Esophagus squamous epithelium (tissue), 4 donors: Measurements from ENCODE around the gene JAK3.

ENCODE experiments used
- POLR2A ChIP-seq, 4 donors: fragments of 450-650 bp; IDR thresholded peaks; one replicate each; pipeline ENCODE4 v1.6.1; 2017; ENCODE audit warnings: antibody characterized with exemption in 4 of 4, mild to moderate bottlenecking in 4 of 4, moderate library complexity in 3 of 4
- TF ChIP-seq, protein P1 (sequence below), 6 experiments: fragments of 450-650 bp in 4 of 6; fragments of 200-600 bp in 2 of 6; sonication (generic) in 2 of 6; IDR thresholded peaks; one replicate each; pipeline ENCODE4 v1.5.1; 2016 to 2019; ENCODE audit warnings: antibody characterized with exemption in 6 of 6, mild to moderate bottlenecking in 4 of 6, moderate library complexity in 4 of 6

DNA sequence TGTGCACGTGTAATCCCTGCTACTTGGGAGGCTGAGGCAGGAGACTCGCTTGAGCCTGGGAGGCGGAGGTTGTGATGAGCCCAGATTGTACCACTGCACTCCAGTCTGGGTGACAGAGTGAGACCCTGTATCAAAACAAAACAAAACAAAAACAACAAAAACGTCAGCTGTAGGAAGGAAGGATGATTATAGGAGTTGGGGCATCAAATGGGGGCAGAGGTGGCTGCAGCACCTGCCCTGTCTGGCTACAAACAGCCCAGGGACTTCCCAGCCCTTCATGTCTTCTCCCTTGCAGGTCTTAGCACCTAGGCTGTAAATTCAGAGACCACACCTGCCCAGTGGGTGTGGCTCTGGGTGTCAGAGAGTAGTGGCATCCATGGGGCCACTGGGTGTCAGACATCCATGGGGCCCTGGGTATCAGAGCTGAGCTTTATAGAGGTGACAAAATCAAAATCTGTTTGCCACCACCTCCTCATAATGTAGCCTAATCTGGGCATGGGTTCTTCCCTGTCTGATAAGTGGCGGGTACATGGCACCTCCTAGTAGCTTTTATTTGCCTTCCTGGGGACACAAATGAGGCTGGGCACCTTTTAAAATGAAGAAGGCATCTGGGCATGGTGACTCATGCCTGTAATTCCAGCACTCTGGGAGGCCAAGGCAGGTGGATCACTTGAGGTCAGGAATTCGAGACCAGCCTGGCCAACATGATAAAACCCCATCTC, 57.6 kb downstream of the JAK3 start:
- TF ChIP-seq, protein P1, sequence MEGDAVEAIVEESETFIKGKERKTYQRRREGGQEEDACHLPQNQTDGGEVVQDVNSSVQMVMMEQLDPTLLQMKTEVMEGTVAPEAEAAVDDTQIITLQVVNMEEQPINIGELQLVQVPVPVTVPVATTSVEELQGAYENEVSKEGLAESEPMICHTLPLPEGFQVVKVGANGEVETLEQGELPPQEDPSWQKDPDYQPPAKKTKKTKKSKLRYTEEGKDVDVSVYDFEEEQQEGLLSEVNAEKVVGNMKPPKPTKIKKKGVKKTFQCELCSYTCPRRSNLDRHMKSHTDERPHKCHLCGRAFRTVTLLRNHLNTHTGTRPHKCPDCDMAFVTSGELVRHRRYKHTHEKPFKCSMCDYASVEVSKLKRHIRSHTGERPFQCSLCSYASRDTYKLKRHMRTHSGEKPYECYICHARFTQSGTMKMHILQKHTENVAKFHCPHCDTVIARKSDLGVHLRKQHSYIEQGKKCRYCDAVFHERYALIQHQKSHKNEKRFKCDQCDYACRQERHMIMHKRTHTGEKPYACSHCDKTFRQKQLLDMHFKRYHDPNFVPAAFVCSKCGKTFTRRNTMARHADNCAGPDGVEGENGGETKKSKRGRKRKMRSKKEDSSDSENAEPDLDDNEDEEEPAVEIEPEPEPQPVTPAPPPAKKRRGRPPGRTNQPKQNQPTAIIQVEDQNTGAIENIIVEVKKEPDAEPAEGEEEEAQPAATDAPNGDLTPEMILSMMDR (IDR thresholded peaks at IDR 0.05), result no peak
- TF ChIP-seq POLR2A (IDR thresholded peaks at IDR 0.05), result no peak
